Measurements from ENCODE around the gene PLEKHA7.
"Not testable (repeated sequence)": the region's sequence is repeated elsewhere in the genome, so short reads cannot be mapped to it uniquely, and the experiment has no call there.

Gene PLEKHA7

DNA sequence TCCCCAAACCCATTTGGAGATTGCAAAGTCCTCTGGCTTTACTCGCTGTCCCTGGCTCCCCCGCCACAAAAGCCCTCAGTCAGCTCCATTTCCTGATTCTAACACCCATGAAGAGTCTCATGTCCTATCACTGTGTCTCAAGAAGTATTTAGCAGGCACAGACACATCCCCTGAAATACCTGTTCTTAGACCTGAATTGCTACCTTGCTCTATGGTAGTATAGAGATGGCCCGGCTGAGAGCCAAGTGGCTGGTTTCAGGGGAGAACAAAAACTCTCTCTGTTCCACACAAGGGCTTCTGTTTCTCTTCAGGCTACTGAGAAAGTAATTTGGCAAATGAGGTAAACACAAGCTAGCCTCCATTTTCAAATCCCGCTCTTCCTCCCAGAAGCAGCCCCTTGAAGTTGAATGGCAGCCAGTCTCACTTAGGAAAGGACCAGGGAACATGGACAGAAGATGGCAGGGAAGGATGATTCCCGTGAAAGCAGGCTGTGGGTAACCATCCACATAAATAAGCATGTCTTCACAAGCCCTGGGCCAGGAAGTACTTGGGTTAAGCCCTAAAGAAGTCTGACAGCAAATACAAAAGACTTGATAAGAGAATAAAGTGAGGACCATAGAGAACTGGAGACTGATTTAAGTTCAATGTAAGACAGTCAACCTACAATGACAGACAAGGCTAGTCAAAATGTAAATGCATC is 138.0 kb downstream of the PLEKHA7 start:
- TF ChIP-seq, protein P1, sequence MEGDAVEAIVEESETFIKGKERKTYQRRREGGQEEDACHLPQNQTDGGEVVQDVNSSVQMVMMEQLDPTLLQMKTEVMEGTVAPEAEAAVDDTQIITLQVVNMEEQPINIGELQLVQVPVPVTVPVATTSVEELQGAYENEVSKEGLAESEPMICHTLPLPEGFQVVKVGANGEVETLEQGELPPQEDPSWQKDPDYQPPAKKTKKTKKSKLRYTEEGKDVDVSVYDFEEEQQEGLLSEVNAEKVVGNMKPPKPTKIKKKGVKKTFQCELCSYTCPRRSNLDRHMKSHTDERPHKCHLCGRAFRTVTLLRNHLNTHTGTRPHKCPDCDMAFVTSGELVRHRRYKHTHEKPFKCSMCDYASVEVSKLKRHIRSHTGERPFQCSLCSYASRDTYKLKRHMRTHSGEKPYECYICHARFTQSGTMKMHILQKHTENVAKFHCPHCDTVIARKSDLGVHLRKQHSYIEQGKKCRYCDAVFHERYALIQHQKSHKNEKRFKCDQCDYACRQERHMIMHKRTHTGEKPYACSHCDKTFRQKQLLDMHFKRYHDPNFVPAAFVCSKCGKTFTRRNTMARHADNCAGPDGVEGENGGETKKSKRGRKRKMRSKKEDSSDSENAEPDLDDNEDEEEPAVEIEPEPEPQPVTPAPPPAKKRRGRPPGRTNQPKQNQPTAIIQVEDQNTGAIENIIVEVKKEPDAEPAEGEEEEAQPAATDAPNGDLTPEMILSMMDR (IDR thresholded peaks at IDR 0.05; ENCODE audit: low read depth, low read length), result no peak

GRCh38 chr11:16874275-16874975 is 139.8 kb downstream of the PLEKHA7 start:
- Histone ChIP-seq H3K4me3 (ENCODE audit: low read depth, low read length) (no peak overlapping the region), H3K36me3 (no peaks in the 10 kb centered on the region), H3K27me3 (no peaks in the 10 kb centered on the region), H3K9me3 (no peaks in the 10 kb centered on the region), H3K4me1 (no peaks in the 10 kb centered on the region)
- DNase-seq, result no peak
- TF ChIP-seq, protein P1 (IDR thresholded peaks at IDR 0.05; ENCODE audit: low read depth, low read length), result no peak

More for the DNA sequence above, 138.0 kb downstream of the PLEKHA7 start:
- Histone ChIP-seq H3K27me3 (no peaks in the 10 kb centered on the region), H3K4me1 (no peaks in the 10 kb centered on the region), H3K4me3 (ENCODE audit: low read depth, low read length) (no peak overlapping the region), H3K36me3 (no peaks in the 10 kb centered on the region), H3K9me3 (no peaks in the 10 kb centered on the region)
- no peak for DNase-seq

DNA sequence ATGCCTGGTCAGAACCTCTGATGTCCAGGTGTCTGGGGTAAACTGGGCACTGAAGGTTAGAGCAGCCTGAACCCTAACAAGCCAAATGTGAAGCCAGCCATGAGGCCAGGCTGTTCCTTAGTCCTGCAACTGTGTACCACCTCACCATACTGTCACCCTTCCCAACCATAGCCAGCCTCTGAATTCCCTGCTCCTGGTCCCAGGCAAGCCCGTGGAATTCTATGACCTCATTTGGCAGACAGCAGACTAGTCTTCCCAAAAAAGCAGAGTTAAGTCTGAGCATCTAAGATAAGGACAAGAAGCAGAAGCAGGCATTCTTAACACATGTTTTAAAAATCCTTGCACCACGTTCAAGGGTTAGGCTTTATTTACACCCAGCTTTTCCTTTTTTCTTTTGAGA is 140.9 kb downstream of the PLEKHA7 start:
- Histone ChIP-seq H3K36me3 (no peaks in the 10 kb centered on the region), H3K9me3 (no peaks in the 10 kb centered on the region), H3K4me1 (no peaks in the 10 kb centered on the region), H3K4me3 (ENCODE audit: low read depth, low read length) (no peak overlapping the region), H3K27me3 (no peaks in the 10 kb centered on the region)
- no peak for DNase-seq
- TF ChIP-seq, protein P1 (IDR thresholded peaks at IDR 0.05; ENCODE audit: low read depth, low read length), result no peak

DNA sequence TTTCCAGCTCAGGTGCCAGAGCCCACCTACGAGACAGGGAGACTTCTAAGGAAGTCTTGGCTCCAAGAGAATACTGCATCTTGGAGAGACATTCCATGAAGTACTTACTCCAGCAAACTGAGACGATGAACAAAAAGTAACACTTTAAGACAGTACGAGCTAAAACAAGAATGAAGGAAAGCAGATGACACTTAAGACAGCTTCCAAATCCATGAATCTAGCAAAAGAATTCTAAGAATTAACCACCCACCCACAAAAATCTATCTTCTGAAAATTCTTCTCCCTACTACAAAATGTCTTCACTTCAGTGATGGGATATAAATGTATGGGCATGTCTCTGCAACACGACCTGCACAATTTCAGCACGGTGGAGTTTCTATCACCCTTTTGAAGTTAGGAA is 142.8 kb downstream of the PLEKHA7 start:
- H3K4me3 ChIP-seq (ENCODE audit: low read depth, low read length), result no peak overlapping the region
- H3K27me3 ChIP-seq, result no peaks in the 10 kb centered on the region
- DNase-seq, result no peak
- H3K36me3 ChIP-seq, result no peaks in the 10 kb centered on the region
- no peaks in the 10 kb centered on the region for H3K4me1 ChIP-seq
- TF ChIP-seq, protein P1 (IDR thresholded peaks at IDR 0.05; ENCODE audit: low read depth, low read length), result no peak
- H3K9me3 ChIP-seq, result no peaks in the 10 kb centered on the region

DNA sequence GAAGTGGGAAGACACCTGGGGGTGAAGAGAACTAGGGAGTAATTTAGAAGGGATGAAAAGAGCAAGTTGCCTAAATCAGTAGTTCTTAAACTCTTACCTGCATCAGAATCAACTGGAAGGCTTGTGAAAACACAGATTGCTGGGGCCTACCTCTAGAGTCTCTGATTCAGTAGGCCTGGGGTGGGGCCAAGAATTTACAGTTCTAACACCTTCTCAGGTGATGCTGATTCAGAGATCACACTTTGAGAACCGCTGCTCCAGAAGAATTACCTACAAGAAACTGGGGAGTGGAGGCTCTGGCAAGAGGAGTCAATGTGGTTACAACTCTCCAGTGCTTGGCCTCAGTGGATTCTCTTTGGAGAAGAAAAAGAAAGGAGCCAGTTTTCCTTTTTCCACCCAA is 147.1 kb downstream of the PLEKHA7 start:
- no peaks in the 10 kb centered on the region for H3K9me3 ChIP-seq
- no peaks in the 10 kb centered on the region for H3K27me3 ChIP-seq
- H3K36me3 ChIP-seq, result no peaks in the 10 kb centered on the region
- no peaks in the 10 kb centered on the region for H3K4me1 ChIP-seq
- TF ChIP-seq, protein P1 (IDR thresholded peaks at IDR 0.05; ENCODE audit: low read depth, low read length), result no peak
- no peak for DNase-seq
- no peak overlapping the region for H3K4me3 ChIP-seq (ENCODE audit: low read depth, low read length)

DNA sequence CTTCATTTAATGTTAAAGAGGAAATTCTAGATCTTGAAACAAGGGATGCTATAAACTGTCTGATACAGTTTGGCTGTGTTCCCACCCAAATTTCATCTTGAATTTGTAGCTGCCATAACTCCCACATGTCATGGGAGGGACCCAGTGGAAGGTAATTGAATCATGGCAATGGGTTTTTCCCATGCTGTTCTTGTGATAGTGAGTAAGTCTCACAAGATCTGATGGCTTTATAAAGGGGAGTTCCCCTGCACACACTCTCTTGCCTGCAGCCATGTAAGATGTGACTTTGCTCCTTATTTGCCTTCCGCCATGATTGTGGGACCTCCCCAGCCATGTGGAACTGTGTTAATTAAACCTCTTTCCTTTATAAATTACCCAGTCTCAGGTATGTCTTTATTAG is 149.8 kb downstream of the PLEKHA7 start:
- not testable (repeated sequence) for H3K4me1 ChIP-seq; H3K9me3 ChIP-seq; H3K36me3 ChIP-seq; H3K4me3 ChIP-seq (ENCODE audit: low read depth, low read length); H3K27me3 ChIP-seq; DNase-seq

All from BE2C (cell line).